Measurements from ENCODE around the gene CCL25. TPM values are rescaled to one million over a fixed set of nuclear protein-coding genes. Genes with fewer than 3 reads are reported as not detected.
"Not testable (repeated sequence)": the region's sequence is repeated elsewhere in the genome, so short reads cannot be mapped to it uniquely, and the experiment has no call there.

CCL25 gene
- total RNA-seq, 1 experiment from 2014 or later, result not detected

- DNase-seq (ENCODE audit: low read depth), result peak; percentile 45
Measured at GRCh38 chr19:8085598-8086408, 33.2 kb downstream of the CCL25 start.

- DNase-seq (ENCODE audit: low read depth), result no peak
Measured at GRCh38 chr19:8086849-8087248, 34.3 kb downstream of the CCL25 start.

- DNase-seq (ENCODE audit: low read depth), result no peak
Measured at GRCh38 chr19:8087876-8088275, 35.3 kb downstream of the CCL25 start.

- DNase-seq (ENCODE audit: low read depth), result no peak
Measured at GRCh38 chr19:8088752-8089663, 36.4 kb downstream of the CCL25 start.

- no peak for DNase-seq (ENCODE audit: low read depth)
Measured at GRCh38 chr19:8089664-8090601, 37.4 kb downstream of the CCL25 start.

- no peak for DNase-seq (ENCODE audit: low read depth)
Measured at GRCh38 chr19:8090950-8091349, 38.4 kb downstream of the CCL25 start.

GRCh38 chr19:8093740-8094139 lies 41.2 kb downstream of the CCL25 start:
- no peak for DNase-seq (ENCODE audit: low read depth)

- DNase-seq (ENCODE audit: low read depth), result no peak
Measured at GRCh38 chr19:8094336-8094735, 41.8 kb downstream of the CCL25 start.

- no peak for DNase-seq (ENCODE audit: low read depth)
Measured at GRCh38 chr19:8095354-8095886, 42.9 kb downstream of the CCL25 start.

GRCh38 chr19:8096071-8096470 lies 43.5 kb downstream of the CCL25 start:
- no peak for DNase-seq (ENCODE audit: low read depth)

- DNase-seq (ENCODE audit: low read depth), result no peak
Measured at GRCh38 chr19:8097198-8097597, 44.6 kb downstream of the CCL25 start.

GRCh38 chr19:8097681-8098567 lies 45.4 kb downstream of the CCL25 start:
- no peak for DNase-seq (ENCODE audit: low read depth)

- no peak for DNase-seq (ENCODE audit: low read depth)
Measured at GRCh38 chr19:8101311-8101710, 48.8 kb downstream of the CCL25 start.

GRCh38 chr19:8101910-8102309 lies 49.4 kb downstream of the CCL25 start:
- DNase-seq (ENCODE audit: low read depth), result not testable (repeated sequence)

- no peak for DNase-seq (ENCODE audit: low read depth)
Measured at GRCh38 chr19:8105471-8105870, 52.9 kb downstream of the CCL25 start.

GRCh38 chr19:8107301-8107903 lies 54.8 kb downstream of the CCL25 start:
- no peak for DNase-seq (ENCODE audit: low read depth)

GRCh38 chr19:8108560-8109445 lies 56.2 kb downstream of the CCL25 start:
- DNase-seq (ENCODE audit: low read depth), result no peak

- no peak for DNase-seq (ENCODE audit: low read depth)
Measured at GRCh38 chr19:8109455-8109854, 56.9 kb downstream of the CCL25 start.
